ENCODE data around the gene CREBL2. TPM values are rescaled to one million over a fixed set of nuclear protein-coding genes. Genes with fewer than 3 reads are reported as not detected.
"Not testable (repeated sequence)": the region's sequence is repeated elsewhere in the genome, so short reads cannot be mapped to it uniquely, and the experiment has no call there.

CREBL2 gene
- total and polyA plus RNA-seq, 9 donors: 7.9 to 14.5 (median 10.6) TPM

GRCh38 chr12:12595929-12596328, 15.7 kb upstream of the CREBL2 start:
- H3K36me3 ChIP-seq (ENCODE audit: control insufficient read depth, insufficient read depth, low read length); H3K4me3 ChIP-seq (ENCODE audit: low read length); DNase-seq; H3K27me3 ChIP-seq (ENCODE audit: control insufficient read depth, insufficient read depth, low read length); H3K9me3 ChIP-seq (replicated peaks; ENCODE audit: control insufficient read depth, low read depth, low read length); H3K4me1 ChIP-seq (ENCODE audit: control insufficient read depth, insufficient read depth, low read length); H3K27ac ChIP-seq (ENCODE audit: low read length): not testable (repeated sequence)
- WGBS (ENCODE audit: insufficient coverage): no CpG with 5 or more reads among the region's 2 CpGs

- no CpG with 5 or more reads among the region's 3 CpGs for whole genome bisulfite sequencing (ENCODE audit: insufficient coverage)
- H3K4me3 ChIP-seq (ENCODE audit: low read length); H3K27ac ChIP-seq (ENCODE audit: low read length); DNase-seq; H3K9me3 ChIP-seq (replicated peaks; ENCODE audit: control insufficient read depth, low read depth, low read length); H3K36me3 ChIP-seq (ENCODE audit: control insufficient read depth, insufficient read depth, low read length); H3K4me1 ChIP-seq (ENCODE audit: control insufficient read depth, insufficient read depth, low read length); H3K27me3 ChIP-seq (ENCODE audit: control insufficient read depth, insufficient read depth, low read length): not testable (repeated sequence)
Observed at GRCh38 chr12:12596598-12596997, 15.1 kb upstream of the CREBL2 start.

- Histone ChIP-seq H3K4me1 (ENCODE audit: control insufficient read depth, insufficient read depth, low read length) (no peaks in the 10 kb centered on the region), H3K4me3 (ENCODE audit: low read length) (no peak overlapping the region), H3K36me3 (ENCODE audit: control insufficient read depth, insufficient read depth, low read length) (no peaks in the 10 kb centered on the region), H3K27ac (ENCODE audit: low read length) (no peak overlapping the region), H3K9me3 (replicated peaks; ENCODE audit: control insufficient read depth, low read depth, low read length) (no peaks in the 10 kb centered on the region), H3K27me3 (ENCODE audit: control insufficient read depth, insufficient read depth, low read length) (peaks cover 2% of the 10 kb centered on the region)
- WGBS (ENCODE audit: insufficient coverage): 68% methylated on average over 2 of the region's 3 CpGs
- DNase-seq: no peak
Observed at GRCh38 chr12:12598864-12599263, 12.8 kb upstream of the CREBL2 start.

GRCh38 chr12:12599750-12600643, 11.7 kb upstream of the CREBL2 start:
- WGBS (ENCODE audit: insufficient coverage): 68% methylated on average over 7 of the region's 9 CpGs
- no peaks in the 10 kb centered on the region for H3K36me3 ChIP-seq (ENCODE audit: control insufficient read depth, insufficient read depth, low read length)
- H3K27me3 ChIP-seq (ENCODE audit: control insufficient read depth, insufficient read depth, low read length): peaks cover 2% of the 10 kb centered on the region
- H3K4me3 ChIP-seq (ENCODE audit: low read length): no peak overlapping the region
- no peak overlapping the region for H3K27ac ChIP-seq (ENCODE audit: low read length)
- no peaks in the 10 kb centered on the region for H3K9me3 ChIP-seq (replicated peaks; ENCODE audit: control insufficient read depth, low read depth, low read length)
- H3K4me1 ChIP-seq (ENCODE audit: control insufficient read depth, insufficient read depth, low read length): no peaks in the 10 kb centered on the region
- no peak for DNase-seq

GRCh38 chr12:12600659-12601058, 11.0 kb upstream of the CREBL2 start:
- H3K36me3 ChIP-seq (ENCODE audit: control insufficient read depth, insufficient read depth, low read length): no peaks in the 10 kb centered on the region
- WGBS (ENCODE audit: insufficient coverage): 80% methylated on average over 1 of the region's 8 CpGs
- peak; percentile 71 for DNase-seq
- no peaks in the 10 kb centered on the region for H3K4me1 ChIP-seq (ENCODE audit: control insufficient read depth, insufficient read depth, low read length)
- H3K27ac ChIP-seq (ENCODE audit: low read length): no peak overlapping the region
- peaks cover 2% of the 10 kb centered on the region for H3K27me3 ChIP-seq (ENCODE audit: control insufficient read depth, insufficient read depth, low read length)
- no peaks in the 10 kb centered on the region for H3K9me3 ChIP-seq (replicated peaks; ENCODE audit: control insufficient read depth, low read depth, low read length)
- H3K4me3 ChIP-seq (ENCODE audit: low read length): no peak overlapping the region

- Histone ChIP-seq H3K27me3 (ENCODE audit: control insufficient read depth, insufficient read depth, low read length) (peaks cover 2% of the 10 kb centered on the region), H3K27ac (ENCODE audit: low read length) (no peak overlapping the region), H3K36me3 (ENCODE audit: control insufficient read depth, insufficient read depth, low read length) (no peaks in the 10 kb centered on the region), H3K4me1 (ENCODE audit: control insufficient read depth, insufficient read depth, low read length) (no peaks in the 10 kb centered on the region), H3K9me3 (replicated peaks; ENCODE audit: control insufficient read depth, low read depth, low read length) (no peaks in the 10 kb centered on the region), H3K4me3 (ENCODE audit: low read length) (no peak overlapping the region)
- DNase-seq: no peak
- WGBS (ENCODE audit: insufficient coverage): 58% methylated on average over 4 of the region's 5 CpGs
Observed at GRCh38 chr12:12604740-12605139, 6.9 kb upstream of the CREBL2 start.

- Histone ChIP-seq H3K36me3 (ENCODE audit: control insufficient read depth, insufficient read depth, low read length) (no peaks in the 10 kb centered on the region), H3K27me3 (ENCODE audit: control insufficient read depth, insufficient read depth, low read length) (no peaks in the 10 kb centered on the region), H3K4me1 (ENCODE audit: control insufficient read depth, insufficient read depth, low read length) (peaks cover 3% of the 10 kb centered on the region), H3K27ac (ENCODE audit: low read length) (no peak overlapping the region), H3K4me3 (ENCODE audit: low read length) (no peak overlapping the region), H3K9me3 (replicated peaks; ENCODE audit: control insufficient read depth, low read depth, low read length) (no peaks in the 10 kb centered on the region)
- peak; percentile 55 for DNase-seq
- no CpG with 5 or more reads among the region's 7 CpGs for WGBS (ENCODE audit: insufficient coverage)
Observed at GRCh38 chr12:12606781-12607589, 4.7 kb upstream of the CREBL2 start.

GRCh38 chr12:12608557-12608957, 3.1 kb upstream of the CREBL2 start:
- no CpG with 5 or more reads among the region's 1 CpG for WGBS (ENCODE audit: insufficient coverage)

GRCh38 chr12:12609692-12610091, 2.0 kb upstream of the CREBL2 start:
- peaks cover 7% of the 10 kb centered on the region for H3K4me1 ChIP-seq (ENCODE audit: control insufficient read depth, insufficient read depth, low read length)
- 100% methylated on average over 1 of the region's 3 CpGs for WGBS (ENCODE audit: insufficient coverage)

More at GRCh38 chr12:12608557-12608957, 3.1 kb upstream of the CREBL2 start:
- H3K4me3 ChIP-seq (ENCODE audit: low read length): no peak overlapping the region
- H3K36me3 ChIP-seq (ENCODE audit: control insufficient read depth, insufficient read depth, low read length): no peaks in the 10 kb centered on the region
- DNase-seq: peak; percentile 26
- H3K9me3 ChIP-seq (replicated peaks; ENCODE audit: control insufficient read depth, low read depth, low read length): no peaks in the 10 kb centered on the region
- no peak overlapping the region for H3K27ac ChIP-seq (ENCODE audit: low read length)
- peaks cover 7% of the 10 kb centered on the region for H3K4me1 ChIP-seq (ENCODE audit: control insufficient read depth, insufficient read depth, low read length)
- H3K27me3 ChIP-seq (ENCODE audit: control insufficient read depth, insufficient read depth, low read length): no peaks in the 10 kb centered on the region

GRCh38 chr12:12610711-12611110, 965 bp upstream of the CREBL2 start:
- Histone ChIP-seq H3K27me3 (ENCODE audit: control insufficient read depth, insufficient read depth, low read length) (no peaks in the 10 kb centered on the region), H3K4me1 (ENCODE audit: control insufficient read depth, insufficient read depth, low read length) (peaks cover 7% of the 10 kb centered on the region), H3K36me3 (ENCODE audit: control insufficient read depth, insufficient read depth, low read length) (no peaks in the 10 kb centered on the region), H3K9me3 (replicated peaks; ENCODE audit: control insufficient read depth, low read depth, low read length) (no peaks in the 10 kb centered on the region), H3K27ac (ENCODE audit: low read length) (peak overlapping the region; percentile 99), H3K4me3 (ENCODE audit: low read length) (no peak overlapping the region)
- DNase-seq: no peak
- WGBS (ENCODE audit: insufficient coverage): no CpG with 5 or more reads among the region's 4 CpGs

More at GRCh38 chr12:12609692-12610091, 2.0 kb upstream of the CREBL2 start:
- H3K9me3 ChIP-seq (replicated peaks; ENCODE audit: control insufficient read depth, low read depth, low read length): no peaks in the 10 kb centered on the region
- no peak for DNase-seq
- H3K27me3 ChIP-seq (ENCODE audit: control insufficient read depth, insufficient read depth, low read length): no peaks in the 10 kb centered on the region
- H3K4me3 ChIP-seq (ENCODE audit: low read length): no peak overlapping the region
- no peak overlapping the region for H3K27ac ChIP-seq (ENCODE audit: low read length)
- no peaks in the 10 kb centered on the region for H3K36me3 ChIP-seq (ENCODE audit: control insufficient read depth, insufficient read depth, low read length)
